ENCODE measurements around the gene MOB1B. TPM values are rescaled to one million over a fixed set of nuclear protein-coding genes. Genes with fewer than 3 reads are reported as not detected.

MOB1B gene
- total and polyA plus RNA-seq, 2 of the 13 experiments (the other 11 are each of a cell fraction or from before 2014, with no cell fraction given) = 3.9 to 4.0 TPM

DNA sequence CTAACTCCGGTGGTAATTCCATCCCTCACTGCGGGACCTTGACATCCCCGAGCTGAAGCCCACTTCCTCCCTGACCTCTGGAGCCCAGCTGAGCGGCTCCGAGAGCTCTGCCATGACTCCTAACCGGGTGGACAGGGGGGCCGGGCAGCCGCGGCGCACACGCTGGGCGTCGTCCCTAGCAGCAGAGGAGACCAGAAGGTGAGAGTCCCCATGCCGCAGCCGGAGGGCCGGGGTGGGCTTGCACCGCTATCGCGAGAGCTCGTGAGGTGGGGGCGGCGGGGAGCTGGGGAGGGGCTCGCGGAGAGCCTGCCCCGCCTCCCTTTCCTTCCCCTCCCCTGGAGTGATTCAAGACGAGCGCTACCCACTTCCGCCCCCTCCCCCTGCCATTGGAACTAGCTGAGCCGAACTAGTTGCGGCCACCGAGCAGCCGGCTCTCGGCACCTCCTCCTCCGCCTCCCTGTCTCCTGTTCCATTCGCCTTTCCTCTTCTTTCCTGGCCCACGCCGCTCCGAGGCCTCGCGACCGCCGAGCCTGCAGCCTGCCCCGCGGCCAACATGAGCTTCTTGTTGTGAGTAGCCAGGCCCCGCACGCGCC, at the start of gene MOB1B (continued):
- TF ChIP-seq, protein P1, sequence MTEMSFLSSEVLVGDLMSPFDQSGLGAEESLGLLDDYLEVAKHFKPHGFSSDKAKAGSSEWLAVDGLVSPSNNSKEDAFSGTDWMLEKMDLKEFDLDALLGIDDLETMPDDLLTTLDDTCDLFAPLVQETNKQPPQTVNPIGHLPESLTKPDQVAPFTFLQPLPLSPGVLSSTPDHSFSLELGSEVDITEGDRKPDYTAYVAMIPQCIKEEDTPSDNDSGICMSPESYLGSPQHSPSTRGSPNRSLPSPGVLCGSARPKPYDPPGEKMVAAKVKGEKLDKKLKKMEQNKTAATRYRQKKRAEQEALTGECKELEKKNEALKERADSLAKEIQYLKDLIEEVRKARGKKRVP (CRISPR knock-in tag; IDR thresholded peaks at IDR 0.05) = peak in 1 of 2 experiments; percentile 11; a peak in 1 of 4 replicates
- 0 out of 2 replicates have a peak, but pooled peaks have one; percentile 29 for TF ChIP-seq EED (CRISPR knock-in tag; IDR thresholded peaks at IDR 0.05)
- TF ChIP-seq ZNF317 (CRISPR knock-in tag; IDR thresholded peaks at IDR 0.05) = peak; percentile 46; the same call in 1 of the 2 replicates
- peak; percentile 60; the same call in 1 of the 2 replicates for TF ChIP-seq ZNF749 (CRISPR knock-in tag; IDR thresholded peaks at IDR 0.05; ENCODE audit: borderline replicate concordance)
- TF ChIP-seq ZNF746 (CRISPR knock-in tag; IDR thresholded peaks at IDR 0.05) = peak; percentile 6; the same call in 1 of the 2 replicates
- no peak for TF ChIP-seq ZNF441 (CRISPR knock-in tag; IDR thresholded peaks at IDR 0.05; ENCODE audit: borderline replicate concordance)
- TF ChIP-seq, protein P2, sequence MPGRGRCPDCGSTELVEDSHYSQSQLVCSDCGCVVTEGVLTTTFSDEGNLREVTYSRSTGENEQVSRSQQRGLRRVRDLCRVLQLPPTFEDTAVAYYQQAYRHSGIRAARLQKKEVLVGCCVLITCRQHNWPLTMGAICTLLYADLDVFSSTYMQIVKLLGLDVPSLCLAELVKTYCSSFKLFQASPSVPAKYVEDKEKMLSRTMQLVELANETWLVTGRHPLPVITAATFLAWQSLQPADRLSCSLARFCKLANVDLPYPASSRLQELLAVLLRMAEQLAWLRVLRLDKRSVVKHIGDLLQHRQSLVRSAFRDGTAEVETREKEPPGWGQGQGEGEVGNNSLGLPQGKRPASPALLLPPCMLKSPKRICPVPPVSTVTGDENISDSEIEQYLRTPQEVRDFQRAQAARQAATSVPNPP (CRISPR knock-in tag; IDR thresholded peaks at IDR 0.05) = 0 out of 2 replicates have a peak, but pooled peaks have one; percentile 19
- TF ChIP-seq, protein P3, sequence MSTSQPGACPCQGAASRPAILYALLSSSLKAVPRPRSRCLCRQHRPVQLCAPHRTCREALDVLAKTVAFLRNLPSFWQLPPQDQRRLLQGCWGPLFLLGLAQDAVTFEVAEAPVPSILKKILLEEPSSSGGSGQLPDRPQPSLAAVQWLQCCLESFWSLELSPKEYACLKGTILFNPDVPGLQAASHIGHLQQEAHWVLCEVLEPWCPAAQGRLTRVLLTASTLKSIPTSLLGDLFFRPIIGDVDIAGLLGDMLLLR (CRISPR knock-in tag; IDR thresholded peaks at IDR 0.05) = 0 out of 2 replicates have a peak, but pooled peaks have one; percentile 9
- TF ChIP-seq RFX5 (IDR thresholded peaks at IDR 0.05; ENCODE audit: low read depth, low read length) = no peak
- TF ChIP-seq, protein P4, sequence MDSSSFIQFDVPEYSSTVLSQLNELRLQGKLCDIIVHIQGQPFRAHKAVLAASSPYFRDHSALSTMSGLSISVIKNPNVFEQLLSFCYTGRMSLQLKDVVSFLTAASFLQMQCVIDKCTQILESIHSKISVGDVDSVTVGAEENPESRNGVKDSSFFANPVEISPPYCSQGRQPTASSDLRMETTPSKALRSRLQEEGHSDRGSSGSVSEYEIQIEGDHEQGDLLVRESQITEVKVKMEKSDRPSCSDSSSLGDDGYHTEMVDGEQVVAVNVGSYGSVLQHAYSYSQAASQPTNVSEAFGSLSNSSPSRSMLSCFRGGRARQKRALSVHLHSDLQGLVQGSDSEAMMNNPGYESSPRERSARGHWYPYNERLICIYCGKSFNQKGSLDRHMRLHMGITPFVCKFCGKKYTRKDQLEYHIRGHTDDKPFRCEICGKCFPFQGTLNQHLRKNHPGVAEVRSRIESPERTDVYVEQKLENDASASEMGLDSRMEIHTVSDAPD (CRISPR knock-in tag; IDR thresholded peaks at IDR 0.05) = no peak
- TF ChIP-seq ETV6 (CRISPR knock-in tag; conservative IDR thresholded peaks at IDR 0.05) = no peak
- peak; percentile 75; the same call in 1 of the 2 replicates for TF ChIP-seq ZNF232 (CRISPR knock-in tag; IDR thresholded peaks at IDR 0.05; ENCODE audit: borderline replicate concordance)
- TF ChIP-seq, protein P5, sequence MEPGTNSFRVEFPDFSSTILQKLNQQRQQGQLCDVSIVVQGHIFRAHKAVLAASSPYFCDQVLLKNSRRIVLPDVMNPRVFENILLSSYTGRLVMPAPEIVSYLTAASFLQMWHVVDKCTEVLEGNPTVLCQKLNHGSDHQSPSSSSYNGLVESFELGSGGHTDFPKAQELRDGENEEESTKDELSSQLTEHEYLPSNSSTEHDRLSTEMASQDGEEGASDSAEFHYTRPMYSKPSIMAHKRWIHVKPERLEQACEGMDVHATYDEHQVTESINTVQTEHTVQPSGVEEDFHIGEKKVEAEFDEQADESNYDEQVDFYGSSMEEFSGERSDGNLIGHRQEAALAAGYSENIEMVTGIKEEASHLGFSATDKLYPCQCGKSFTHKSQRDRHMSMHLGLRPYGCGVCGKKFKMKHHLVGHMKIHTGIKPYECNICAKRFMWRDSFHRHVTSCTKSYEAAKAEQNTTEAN (CRISPR knock-in tag; conservative IDR thresholded peaks at IDR 0.05) = 0 out of 2 replicates have a peak, but pooled peaks have one; percentile 59
- TF ChIP-seq NR2F2 (IDR thresholded peaks at IDR 0.05; ENCODE audit: borderline replicate concordance, low read depth) = 0 out of 2 replicates have a peak, but pooled peaks have one; percentile 15
- peak; percentile 53; the same call in 1 of the 2 replicates for TF ChIP-seq SIN3A (IDR thresholded peaks at IDR 0.05; ENCODE audit: borderline replicate concordance, low read depth, low read length)
- TF ChIP-seq, protein P6, sequence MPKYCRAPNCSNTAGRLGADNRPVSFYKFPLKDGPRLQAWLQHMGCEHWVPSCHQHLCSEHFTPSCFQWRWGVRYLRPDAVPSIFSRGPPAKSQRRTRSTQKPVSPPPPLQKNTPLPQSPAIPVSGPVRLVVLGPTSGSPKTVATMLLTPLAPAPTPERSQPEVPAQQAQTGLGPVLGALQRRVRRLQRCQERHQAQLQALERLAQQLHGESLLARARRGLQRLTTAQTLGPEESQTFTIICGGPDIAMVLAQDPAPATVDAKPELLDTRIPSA (CRISPR knock-in tag; IDR thresholded peaks at IDR 0.05; ENCODE audit: borderline replicate concordance) = 0 out of 2 replicates have a peak, but pooled peaks have one; percentile 46
- TF ChIP-seq ZNF205 (CRISPR knock-in tag; IDR thresholded peaks at IDR 0.05) = peak; percentile 69; the same call in 1 of the 2 replicates
- TF ChIP-seq ZFP82 (CRISPR knock-in tag; IDR thresholded peaks at IDR 0.05; ENCODE audit: borderline replicate concordance) = peak; percentile 82; the same call in 1 of the 2 replicates
- TF ChIP-seq, protein P7, sequence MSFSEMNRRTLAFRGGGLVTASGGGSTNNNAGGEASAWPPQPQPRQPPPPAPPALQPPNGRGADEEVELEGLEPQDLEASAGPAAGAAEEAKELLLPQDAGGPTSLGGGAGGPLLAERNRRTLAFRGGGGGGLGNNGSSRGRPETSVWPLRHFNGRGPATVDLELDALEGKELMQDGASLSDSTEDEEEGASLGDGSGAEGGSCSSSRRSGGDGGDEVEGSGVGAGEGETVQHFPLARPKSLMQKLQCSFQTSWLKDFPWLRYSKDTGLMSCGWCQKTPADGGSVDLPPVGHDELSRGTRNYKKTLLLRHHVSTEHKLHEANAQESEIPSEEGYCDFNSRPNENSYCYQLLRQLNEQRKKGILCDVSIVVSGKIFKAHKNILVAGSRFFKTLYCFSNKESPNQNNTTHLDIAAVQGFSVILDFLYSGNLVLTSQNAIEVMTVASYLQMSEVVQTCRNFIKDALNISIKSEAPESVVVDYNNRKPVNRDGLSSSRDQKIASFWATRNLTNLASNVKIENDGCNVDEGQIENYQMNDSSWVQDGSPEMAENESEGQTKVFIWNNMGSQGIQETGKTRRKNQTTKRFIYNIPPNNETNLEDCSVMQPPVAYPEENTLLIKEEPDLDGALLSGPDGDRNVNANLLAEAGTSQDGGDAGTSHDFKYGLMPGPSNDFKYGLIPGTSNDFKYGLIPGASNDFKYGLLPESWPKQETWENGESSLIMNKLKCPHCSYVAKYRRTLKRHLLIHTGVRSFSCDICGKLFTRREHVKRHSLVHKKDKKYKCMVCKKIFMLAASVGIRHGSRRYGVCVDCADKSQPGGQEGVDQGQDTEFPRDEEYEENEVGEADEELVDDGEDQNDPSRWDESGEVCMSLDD (CRISPR knock-in tag; IDR thresholded peaks at IDR 0.05; ENCODE audit: borderline replicate concordance) = no peak
- no peak for TF ChIP-seq KLF9 (CRISPR knock-in tag; IDR thresholded peaks at IDR 0.05; ENCODE audit: low read depth)
